GM12801 (cell line): Measurements from ENCODE around the gene AIM2.

ENCODE experiments used
- TF ChIP-seq, protein P1 (sequence below): IDR thresholded peaks from one replicate; pipeline ENCODE4 v1.5.1; 2011; ENCODE audit warnings: control low read depth; ENCODE audit not compliant: insufficient read length; ENCODE audit errors: extremely low read depth

AIM2 gene

DNA sequence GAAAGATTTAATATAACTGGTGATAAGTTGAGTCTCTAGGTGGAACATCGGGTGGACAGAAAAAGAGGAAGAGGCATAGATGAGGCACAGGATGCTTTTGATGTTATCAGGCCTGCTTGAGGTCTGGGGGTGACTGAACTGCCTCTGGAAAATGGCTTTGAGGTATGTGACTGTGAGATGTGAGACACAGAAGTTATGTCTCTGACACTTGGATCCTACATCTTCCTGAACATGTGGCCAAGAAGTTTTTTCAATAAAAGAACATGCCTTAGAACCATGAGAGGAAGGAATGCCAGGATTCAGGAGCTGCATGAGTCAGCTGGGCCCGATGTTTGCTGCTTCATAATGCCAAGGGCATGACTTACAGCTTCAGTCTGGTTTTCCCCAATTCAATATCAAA lies 11.5 kb upstream of the AIM2 start:
- TF ChIP-seq, protein P1, sequence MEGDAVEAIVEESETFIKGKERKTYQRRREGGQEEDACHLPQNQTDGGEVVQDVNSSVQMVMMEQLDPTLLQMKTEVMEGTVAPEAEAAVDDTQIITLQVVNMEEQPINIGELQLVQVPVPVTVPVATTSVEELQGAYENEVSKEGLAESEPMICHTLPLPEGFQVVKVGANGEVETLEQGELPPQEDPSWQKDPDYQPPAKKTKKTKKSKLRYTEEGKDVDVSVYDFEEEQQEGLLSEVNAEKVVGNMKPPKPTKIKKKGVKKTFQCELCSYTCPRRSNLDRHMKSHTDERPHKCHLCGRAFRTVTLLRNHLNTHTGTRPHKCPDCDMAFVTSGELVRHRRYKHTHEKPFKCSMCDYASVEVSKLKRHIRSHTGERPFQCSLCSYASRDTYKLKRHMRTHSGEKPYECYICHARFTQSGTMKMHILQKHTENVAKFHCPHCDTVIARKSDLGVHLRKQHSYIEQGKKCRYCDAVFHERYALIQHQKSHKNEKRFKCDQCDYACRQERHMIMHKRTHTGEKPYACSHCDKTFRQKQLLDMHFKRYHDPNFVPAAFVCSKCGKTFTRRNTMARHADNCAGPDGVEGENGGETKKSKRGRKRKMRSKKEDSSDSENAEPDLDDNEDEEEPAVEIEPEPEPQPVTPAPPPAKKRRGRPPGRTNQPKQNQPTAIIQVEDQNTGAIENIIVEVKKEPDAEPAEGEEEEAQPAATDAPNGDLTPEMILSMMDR: no peak

DNA sequence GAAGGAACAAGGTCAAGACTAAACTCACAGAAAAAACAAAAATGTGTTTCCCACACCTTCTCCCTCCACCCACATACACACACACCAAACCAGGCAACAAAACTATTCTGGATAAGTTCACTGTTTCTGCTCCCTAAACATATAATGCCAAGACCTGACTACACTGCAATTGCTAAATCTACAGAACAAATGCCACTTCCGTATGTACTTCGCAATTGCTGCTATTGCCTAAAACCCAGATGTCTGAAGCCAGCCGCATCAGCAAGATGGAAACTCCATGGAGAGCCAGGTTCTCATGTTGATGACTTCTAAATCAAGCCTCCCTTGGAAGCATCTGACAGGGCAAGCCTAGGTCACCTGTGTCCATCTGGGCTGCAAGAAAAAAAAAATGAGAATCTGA lies 8.3 kb upstream of the AIM2 start:
- TF ChIP-seq, protein P1: no peak

DNA sequence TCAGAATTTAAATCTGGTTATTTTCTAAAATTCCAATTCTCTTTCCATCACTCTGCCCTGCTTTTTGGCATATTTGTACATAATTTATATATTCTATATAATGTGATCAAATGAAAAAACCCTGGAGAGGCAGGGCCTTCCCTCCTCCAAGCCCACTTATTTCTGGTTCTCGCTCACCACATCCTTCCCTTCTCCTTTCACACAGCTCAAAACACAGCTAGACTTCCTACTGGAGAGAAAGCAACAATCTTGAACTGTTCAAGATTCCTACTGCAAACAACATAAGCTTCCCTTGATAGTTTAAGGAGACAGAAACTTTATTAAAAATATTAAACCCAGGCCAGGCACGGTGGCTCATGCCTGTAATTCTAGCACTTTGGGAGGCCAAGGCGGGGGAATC lies 7.6 kb upstream of the AIM2 start:
- TF ChIP-seq, protein P1: no peak

DNA sequence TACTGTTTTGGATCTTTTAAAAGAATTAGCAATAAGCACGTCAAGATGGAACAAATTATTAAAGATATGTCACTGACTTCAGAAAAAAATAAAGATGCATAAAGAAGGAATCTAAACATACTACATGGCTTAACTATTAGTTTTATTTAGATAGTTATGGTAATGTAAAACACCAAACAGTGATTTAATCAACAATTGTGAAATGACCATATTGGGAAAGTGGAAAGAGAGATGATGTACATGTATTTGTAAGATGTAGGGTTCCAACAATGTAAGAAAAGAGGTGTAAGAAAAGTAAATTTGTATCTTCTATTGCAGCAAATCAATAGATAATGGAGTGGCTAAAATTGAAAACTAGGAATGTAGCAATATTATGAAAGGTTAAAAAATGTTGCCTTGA lies 6.4 kb upstream of the AIM2 start:
- TF ChIP-seq, protein P1: no peak

DNA sequence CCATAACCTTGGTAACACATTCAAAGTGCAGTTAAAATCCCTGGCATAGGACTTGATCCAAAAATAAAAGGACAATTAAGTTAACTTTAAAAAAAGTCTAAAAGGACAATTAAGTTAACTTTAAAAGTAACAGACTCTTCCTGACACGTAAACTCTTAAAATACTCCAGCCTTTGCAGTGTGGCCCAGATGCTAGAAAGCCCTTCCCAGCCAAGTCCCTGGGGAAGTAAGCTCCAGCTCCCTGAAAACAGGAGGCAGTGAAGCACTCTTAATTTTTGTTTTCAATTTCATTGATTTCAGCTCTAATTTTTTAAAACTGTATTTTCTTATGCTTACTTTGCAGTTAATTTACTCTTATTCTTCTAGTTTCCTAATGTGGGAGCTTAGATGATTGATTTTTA lies 5.1 kb upstream of the AIM2 start:
- TF ChIP-seq, protein P1: no peak

DNA sequence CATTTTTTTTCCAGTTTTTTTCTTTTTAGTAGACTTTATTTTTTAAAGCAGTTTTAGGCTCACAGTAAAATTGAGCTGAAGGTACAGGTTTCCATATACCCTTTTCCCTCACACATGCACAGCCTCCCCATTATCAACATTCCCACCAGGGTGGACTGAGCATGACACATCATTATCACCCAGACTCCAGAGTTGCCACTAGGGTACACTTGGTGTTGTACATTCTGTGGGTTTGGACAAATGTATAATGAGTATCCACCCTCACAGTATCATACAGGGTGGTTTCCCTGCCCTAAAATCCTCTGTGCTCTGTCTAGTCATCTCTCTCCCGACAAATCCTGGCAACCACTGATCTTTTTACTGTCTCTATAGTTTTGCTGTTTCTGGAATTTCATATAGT lies 3.0 kb upstream of the AIM2 start:
- TF ChIP-seq, protein P1: no peak

DNA sequence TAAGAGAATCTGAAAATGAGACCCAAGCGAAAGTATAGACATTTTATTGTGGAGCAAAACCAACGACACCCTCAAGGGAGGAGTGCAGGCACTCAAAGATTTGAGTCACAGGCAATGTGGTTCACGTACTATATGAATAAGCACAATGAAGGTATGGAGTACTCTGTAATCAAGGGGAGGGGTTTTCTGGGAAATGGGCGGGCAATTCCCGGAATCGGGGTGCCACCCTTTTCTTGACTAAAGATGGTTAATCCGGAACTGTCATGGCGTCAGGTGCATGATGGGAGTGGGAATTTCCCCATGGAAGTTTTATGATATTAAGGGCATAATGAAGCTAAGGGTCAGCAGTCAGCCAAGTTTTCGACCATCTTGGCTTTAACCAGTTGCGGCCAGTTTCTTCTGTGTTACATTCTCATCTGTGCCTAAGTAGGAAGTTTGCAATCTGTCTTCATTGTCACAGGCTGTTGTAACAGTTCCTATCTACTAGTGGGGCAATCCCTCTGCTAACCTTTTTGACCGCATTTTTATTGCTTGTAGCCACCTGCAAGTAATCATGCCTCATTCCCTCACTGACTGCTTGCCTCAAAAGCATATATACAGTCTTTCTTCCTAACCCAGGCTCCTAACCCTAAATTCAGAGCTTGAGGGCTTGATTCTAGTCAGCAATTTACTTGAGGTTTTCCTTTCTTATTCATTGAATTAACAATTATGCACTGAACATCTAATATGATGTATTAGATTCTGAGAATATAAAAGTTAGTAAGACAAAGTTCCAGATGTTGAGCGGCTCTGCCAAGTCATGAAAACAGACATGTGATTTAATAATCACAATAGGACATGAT lies 775 bp upstream of the AIM2 start:
- TF ChIP-seq, protein P1: no peak
